NCI-H1436 treated with DMSO at 0.1 percent for 48 hours (cell line): ENCODE data around the gene ZC3H12D.
"Not testable (repeated sequence)": the region's sequence is repeated elsewhere in the genome, so short reads cannot be mapped to it uniquely, and the experiment has no call there.

Source experiments
- DNase-seq: peaks from one replicate; lab custom pipeline; 2025; lab: John Stamatoyannopoulos, UW

Gene ZC3H12D

GRCh38 chr6:149483849-149484655, 762 bp downstream of the ZC3H12D start:
- no peak for DNase-seq

- DNase-seq: no peak
These were observed 1.5 kb downstream of the ZC3H12D start for GRCh38 chr6:149483334-149483725.

DNA sequence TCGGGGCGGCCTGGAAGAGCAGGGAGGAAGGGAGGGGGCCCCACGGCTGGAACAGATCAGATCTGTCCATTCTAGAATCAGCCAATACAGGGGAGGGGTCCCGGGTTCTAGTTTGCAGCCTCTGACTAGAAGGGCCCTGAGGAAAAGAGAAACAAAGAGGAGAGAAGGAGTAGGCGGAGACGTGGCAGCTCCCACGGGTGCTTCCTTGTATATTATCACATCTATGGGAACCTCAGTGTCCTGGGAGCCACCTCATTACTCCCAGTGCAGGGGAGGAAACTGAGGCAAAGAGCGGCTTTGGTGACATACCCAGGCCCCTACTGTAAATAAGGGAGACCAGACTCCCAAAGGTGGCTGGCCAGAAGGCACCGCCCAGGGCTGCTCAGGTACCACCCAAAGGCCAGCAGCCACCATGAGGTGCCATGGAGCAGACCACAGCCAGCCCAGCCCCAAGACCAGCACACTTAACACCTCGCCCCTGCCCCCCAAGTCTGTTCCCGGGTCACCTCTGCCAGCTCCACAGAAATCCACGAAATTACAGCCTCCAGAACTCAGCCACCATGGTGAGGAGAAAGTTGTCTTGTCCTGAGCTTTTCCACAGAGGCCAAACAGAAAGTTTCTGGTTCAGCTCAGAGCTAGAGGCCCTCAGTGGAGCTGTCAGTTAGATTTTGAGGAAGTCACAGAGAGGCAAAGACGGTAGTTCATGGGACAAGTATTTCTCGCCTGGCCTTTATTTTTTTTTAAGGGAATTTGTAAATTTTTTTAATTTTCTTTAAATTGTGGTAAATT, 2.1 kb downstream of the ZC3H12D start:
- no peak for DNase-seq

DNA sequence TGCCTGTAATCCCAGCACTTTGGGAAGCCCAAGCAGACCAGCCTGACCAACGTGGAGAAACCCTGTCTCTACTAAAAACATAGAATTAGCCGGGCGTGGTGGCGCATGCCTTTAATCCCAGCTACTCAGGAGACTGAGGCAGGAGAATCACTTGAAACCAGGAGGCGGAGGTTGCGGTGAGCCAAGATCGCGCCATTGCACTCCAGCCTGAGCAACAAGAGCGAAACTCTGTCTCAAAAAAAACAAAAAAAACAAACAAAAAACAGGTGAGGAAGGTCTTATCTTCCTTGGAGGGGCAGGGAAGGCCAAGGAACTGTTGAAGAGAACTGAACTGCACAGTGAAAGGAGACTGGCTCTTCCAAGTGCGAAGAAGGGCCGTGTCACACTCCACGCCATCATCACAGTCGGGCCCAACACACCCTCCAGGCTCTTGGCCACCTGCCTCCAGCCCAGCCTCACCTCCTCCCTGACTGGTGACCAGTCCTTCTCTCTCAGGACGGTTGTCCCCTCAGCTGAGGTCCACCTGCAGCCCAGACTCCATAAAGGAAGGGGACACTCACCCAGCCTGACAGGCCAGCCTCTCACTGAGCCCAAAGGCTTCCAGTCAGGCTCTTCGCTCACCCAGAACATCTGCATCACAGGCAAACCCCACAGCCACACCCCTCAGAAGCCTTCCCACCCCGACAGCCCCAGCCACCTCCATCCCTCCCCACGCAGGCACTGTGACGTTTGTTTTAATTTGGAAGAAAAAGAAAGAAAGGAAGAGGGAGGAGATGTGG, 4.1 kb downstream of the ZC3H12D start:
- no peak for DNase-seq

DNA sequence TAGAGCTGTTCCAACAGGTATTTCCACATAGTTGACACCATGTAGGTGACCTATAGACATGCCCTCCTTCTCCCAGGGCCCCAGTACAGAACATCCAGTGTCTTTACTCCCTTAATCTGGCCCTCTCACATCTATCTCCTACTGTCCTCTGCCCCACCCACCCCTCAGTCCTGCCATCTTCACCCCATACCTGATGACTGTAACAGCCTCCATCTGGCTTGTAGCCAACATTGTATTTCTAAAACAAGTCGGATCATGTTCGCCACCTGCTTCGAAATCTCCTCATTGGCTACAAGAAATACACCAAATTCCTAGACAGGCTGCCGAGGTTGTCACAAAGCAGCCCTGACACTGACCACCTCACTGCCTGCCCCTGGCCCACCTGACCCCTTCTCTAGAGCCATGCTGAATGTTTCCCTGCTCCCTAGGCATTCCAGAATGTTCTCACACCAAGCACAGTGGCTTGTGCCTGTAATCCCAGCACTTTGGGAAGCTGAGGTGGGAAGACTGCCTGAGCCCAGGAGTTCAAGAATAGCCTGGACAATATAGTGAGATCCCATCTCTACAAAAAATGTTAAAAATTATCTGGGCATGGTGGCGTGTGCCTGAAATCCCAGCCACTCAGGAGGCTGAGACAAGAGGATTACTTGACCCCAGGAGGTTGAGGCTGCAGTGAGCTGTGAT, 6.0 kb downstream of the ZC3H12D start:
- DNase-seq: no peak

DNA sequence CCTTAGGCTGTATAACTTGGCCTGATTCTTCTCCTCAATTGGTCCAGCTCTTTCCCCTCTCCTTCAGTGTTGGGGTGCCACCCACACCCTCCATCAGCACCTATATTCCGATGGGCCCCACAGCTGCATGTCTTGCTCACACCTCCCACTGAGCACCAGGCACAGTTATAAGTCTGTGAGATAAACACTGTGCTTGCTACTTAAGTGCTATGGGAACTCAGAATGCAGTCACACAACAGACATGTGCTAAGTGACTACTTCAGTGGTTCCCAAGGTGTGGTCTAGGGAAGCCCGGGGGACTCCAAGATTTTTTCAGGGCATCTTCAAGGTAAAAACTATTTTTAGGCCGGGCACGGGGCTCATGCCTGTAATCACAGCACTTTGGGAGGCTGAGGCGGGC, 7.3 kb downstream of the ZC3H12D start:
- no peak for DNase-seq

- no peak for DNase-seq
These were observed 7.9 kb downstream of the ZC3H12D start for GRCh38 chr6:149476789-149477455.

DNA sequence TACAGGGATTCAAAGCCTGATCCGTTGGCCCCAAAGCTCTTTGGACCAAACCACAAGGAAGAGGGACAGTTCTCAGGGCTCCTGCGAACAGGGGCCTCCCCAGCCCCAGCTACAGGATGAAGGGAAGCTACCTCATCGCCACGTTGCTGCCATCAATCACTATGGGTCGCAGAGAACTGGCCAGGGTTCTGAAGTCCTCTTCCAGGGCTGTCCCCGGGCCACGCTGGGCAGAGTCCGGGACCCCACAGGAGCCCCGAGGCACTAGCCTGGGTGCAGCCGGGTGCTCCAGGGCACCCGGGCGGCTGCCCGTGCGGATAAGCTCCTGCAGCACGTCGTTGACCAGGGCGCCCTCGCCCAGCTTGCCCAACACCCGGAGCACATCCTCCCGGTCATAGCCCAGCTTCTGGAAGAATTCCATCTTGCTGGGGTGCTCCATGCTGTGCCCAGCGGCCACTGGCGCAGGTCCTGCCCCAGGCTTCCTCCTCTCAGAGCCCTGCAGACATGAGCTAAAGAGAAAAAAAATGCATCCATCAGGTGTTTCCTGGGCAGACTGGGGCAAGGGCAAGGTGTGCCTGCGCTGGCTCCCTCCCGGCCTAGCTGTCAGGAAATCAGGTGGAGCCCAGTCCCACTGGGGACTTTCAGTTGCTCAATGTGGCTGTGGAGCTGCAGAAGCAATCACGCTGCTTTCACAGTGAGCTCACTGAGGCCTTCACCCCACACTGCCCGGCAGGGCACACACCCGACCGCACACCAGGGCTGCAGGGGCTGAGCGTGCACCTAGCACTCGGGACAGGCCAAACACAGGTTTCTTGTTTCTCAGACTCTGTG, 10.5 kb downstream of the ZC3H12D start:
- DNase-seq: no peak

DNA sequence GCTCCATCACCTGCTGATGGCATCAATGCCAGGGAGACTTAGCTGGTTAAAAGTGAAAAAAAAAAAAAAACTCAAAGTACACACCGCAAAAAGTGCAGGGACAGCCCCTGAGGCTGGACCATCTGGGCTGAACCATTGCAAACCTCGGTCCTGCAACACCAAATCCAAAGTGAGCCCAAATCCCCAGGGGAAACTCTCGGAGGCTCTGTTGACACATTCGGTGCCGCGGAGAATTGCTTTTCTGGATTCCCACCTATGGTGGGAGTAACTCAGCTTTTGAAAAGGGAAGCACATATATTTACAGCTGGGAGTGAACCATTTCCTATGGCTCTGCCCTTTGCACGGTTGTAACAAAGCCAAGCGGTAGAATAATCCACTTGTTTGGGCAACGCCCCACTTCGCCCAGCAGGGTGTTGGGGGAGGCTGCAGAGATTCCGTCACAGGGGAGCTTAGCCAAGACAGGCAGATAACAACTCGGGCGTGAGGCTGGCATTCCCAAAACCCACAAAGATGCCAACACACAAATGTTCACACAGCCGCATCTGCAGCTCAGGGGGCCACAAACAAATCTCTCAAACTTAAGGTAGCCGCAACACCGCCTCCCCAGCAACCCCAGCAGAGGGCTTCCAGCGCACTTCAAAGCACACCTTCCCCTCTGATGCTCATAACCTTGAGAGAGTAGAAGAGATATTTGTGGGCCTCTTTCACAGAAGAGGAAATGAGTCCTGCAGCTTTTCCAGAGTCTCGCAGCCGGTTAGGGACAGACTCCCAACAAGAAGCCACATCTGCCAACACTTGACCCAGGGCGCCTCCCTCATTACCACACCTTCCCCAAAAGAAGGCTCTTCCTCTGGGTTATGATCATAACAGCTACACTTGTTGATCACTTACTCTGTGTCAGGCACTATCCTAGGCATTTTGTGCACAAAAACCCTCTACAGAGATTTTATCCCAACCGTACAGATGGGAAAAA, 11.4 kb downstream of the ZC3H12D start:
- DNase-seq: no peak

GRCh38 chr6:149472241-149472640, 12.6 kb downstream of the ZC3H12D start:
- DNase-seq: no peak

- DNase-seq: no peak
These were observed 13.0 kb downstream of the ZC3H12D start for GRCh38 chr6:149471801-149472200.

DNA sequence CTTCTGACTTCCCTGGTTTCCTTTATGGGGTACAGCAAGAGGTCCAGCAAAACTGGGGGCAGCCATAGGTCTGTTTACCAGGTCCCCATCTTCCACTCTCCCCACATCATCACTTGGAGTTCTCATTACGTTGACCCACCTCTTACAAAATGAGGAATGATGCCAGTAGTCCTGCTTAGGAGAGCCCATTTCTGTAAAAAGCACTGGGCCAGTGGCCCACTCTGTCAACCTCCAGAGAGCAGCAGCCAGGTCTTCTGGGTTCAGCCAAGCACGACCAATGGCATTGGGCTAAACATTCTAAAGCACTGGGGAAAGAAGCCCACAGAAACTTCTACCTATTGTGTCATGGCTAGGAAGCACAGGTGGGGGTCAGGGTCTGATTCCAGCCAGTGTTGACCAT, 13.9 kb downstream of the ZC3H12D start:
- no peak for DNase-seq

DNA sequence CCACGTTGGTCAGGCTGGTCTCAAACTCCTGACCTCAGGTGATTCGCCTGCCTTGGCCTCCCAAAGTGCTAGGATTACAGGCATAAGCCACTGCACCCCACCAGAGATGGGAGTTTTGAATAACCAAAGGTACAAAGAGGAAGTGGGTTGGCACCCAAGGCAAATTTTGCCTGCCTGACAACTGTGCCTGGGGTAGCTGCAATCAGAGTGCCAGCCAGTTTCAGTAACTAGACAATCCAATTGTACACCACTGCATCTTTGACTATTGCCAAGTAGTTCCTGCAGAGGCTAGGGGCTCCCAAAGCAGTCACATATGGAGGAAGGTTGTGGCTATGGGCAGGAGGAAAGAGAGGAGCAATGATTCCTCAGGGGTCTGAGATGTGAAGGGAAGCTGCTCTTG, 16.6 kb downstream of the ZC3H12D start:
- no peak for DNase-seq

DNA sequence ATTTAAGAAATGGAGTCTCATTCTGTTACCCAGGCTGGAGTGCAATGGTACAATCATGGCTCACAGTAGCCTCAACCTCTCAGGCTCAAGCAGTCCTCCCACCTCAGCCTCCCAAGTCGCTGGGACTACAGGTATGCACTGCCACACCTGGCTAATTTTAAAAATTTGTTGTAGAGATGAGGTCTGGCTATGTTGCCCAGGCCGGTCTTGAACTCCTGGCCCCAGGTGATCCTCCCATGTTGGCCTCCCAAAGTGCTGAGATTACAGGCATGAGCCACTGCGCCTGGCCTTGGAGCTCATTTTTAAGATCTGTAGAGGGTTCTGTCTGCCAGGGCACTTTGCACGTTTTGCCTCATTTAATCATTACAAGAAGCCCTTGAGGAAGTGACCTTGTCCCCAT, 17.5 kb downstream of the ZC3H12D start:
- DNase-seq: no peak

DNA sequence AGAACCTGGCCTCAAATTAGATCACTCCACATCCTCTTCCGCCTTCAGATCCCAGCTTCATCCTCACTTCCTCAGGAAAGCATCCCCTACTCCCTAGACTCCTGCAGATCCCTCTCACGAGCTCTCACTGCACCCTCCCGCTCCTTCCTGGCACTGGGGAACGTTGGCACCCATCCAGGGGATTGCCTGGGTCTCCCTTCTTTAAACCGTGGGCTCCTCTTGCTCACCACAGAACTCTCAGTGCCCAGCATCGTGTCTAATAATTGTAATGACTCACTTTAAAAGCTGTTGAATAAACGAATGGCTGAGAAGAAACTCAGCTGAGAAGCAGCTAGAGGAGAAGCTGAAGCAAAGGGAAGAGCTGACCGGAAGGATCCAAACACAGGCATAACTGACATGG, 20.4 kb downstream of the ZC3H12D start:
- no peak for DNase-seq

DNA sequence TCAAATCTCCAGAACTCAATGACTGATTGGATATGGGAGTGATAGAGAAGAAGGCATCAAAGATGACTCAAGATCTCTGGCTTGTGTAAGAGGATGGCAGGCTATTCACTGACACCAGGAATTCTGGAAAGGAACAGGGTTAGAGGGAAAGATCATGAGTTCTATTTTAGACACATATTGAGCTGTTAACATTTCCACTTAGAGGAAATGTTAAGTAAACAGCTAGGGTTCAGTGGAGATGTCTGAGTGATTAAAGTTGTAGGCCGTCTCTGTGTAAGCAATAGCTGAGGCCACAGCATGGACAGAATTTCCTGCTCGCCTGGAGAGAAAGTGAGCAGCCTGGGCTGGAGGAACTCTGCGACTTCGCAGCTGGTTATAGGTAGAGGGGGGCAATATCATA, 21.0 kb downstream of the ZC3H12D start:
- no peak for DNase-seq

DNA sequence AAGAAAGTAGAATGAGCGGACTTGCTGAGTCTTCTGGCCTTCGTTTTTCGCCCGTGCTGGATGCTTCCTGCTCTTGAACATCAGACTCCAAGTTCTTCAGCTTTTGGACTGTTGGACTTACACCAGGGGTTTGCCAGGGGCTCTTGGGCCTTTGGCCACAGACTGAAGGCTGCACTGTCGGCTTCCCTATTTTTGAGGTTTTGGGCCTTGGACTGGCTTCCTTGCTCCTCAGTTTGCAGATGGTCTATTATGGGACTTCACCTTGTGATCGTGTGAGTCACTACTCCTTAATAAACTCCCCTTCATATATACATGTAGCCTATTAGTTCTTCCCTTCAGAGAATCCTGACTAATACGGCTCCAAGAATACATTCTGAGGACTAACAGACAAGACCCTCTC, 22.1 kb downstream of the ZC3H12D start:
- DNase-seq: not testable (repeated sequence)

DNA sequence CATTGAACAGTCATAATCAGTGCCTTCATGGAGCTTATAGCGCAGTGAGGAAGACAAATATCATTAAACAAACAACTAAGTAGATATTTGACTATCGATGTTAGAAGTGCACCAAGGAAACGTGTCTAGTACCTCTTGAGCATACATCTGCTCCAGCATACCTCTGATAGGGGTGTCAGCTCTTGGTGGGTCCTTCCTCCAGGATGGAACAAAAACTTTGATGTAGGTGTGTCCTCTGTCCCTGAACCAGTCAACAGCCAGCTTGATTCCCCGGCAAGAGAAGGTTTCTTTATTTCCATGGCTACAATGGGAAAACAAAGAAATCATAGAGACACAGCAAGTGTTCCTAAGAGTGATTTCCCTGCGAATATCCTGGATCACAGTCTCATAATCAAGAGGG, 23.1 kb downstream of the ZC3H12D start:
- no peak for DNase-seq

- not testable (repeated sequence) for DNase-seq
These were observed 24.6 kb downstream of the ZC3H12D start for GRCh38 chr6:149460249-149460648.
